Fibroblast of pulmonary artery (primary cell): ENCODE measurements around the gene TAGAP.

Experiments used
- DNase-seq: peaks from one replicate; pipeline ENCODE4 v3.0.0-alpha.2; 2010; ENCODE audit warnings: low read depth
- H3K4me3 ChIP-seq: replicated peaks from 2 replicates; pipeline ENCODE4 v1.5.1; 2011; ENCODE audit warnings: low read depth, mild to moderate bottlenecking, control low read depth, low read length, moderate library complexity
- CTCF ChIP-seq: IDR thresholded peaks from 2 replicates; pipeline ENCODE4 v1.5.1; 2011; ENCODE audit warnings: mild to moderate bottlenecking, control low read depth, low read length, inconsistent platforms; ENCODE audit errors: missing control alignments

TAGAP gene

GRCh38 chr6:158987657-158988056, 57.1 kb downstream of the TAGAP start:
- H3K4me3 ChIP-seq: no peak overlapping the region
- DNase-seq: no peak
- TF ChIP-seq CTCF: no peak
